Measurements from ENCODE around the gene SH3BP4.
"Not testable (repeated sequence)": the region's sequence is repeated elsewhere in the genome, so short reads cannot be mapped to it uniquely, and the experiment has no call there.

The SH3BP4 gene

GRCh38 chr2:235017441-235017840, 65.6 kb downstream of the SH3BP4 start:
- no peak for DNase-seq

GRCh38 chr2:235018838-235019237, 67.0 kb downstream of the SH3BP4 start:
- ATAC-seq (no peak), DNase-seq (no peak)

More at GRCh38 chr2:235017441-235017840, 65.6 kb downstream of the SH3BP4 start:
- ATAC-seq, result no peak

GRCh38 chr2:235020141-235020540, 68.3 kb downstream of the SH3BP4 start:
- not testable (repeated sequence) for DNase-seq, ATAC-seq

GRCh38 chr2:235021752-235022151, 69.9 kb downstream of the SH3BP4 start:
- no peak for DNase-seq

GRCh38 chr2:235024191-235024860, 72.5 kb downstream of the SH3BP4 start:
- DNase-seq (no peak), ATAC-seq (no peak)

More at GRCh38 chr2:235021752-235022151, 69.9 kb downstream of the SH3BP4 start:
- no peak for ATAC-seq

- ATAC-seq, result no peak
- no peak for DNase-seq
These were observed 73.3 kb downstream of the SH3BP4 start for GRCh38 chr2:235024931-235025773.

GRCh38 chr2:235025800-235026536, 74.2 kb downstream of the SH3BP4 start:
- DNase-seq (no peak), ATAC-seq (no peak)

- ATAC-seq, result no peak
- DNase-seq, result no peak
These were observed 75.1 kb downstream of the SH3BP4 start for GRCh38 chr2:235026649-235027557.

GRCh38 chr2:235027558-235028214, 75.9 kb downstream of the SH3BP4 start:
- no peak for ATAC-seq
- DNase-seq, result no peak

- no peak for DNase-seq
These were observed 76.8 kb downstream of the SH3BP4 start for GRCh38 chr2:235028646-235029045.

GRCh38 chr2:235029054-235029453, 77.2 kb downstream of the SH3BP4 start:
- no peak for ATAC-seq
- no peak for DNase-seq

More at GRCh38 chr2:235028646-235029045, 76.8 kb downstream of the SH3BP4 start:
- ATAC-seq, result no peak

GRCh38 chr2:235030126-235030525, 78.3 kb downstream of the SH3BP4 start:
- DNase-seq (no peak), ATAC-seq (no peak)

GRCh38 chr2:235030936-235031335, 79.1 kb downstream of the SH3BP4 start:
- DNase-seq (no peak), ATAC-seq (no peak)

- ATAC-seq (no peak), DNase-seq (no peak)
These were observed 80.0 kb downstream of the SH3BP4 start for GRCh38 chr2:235031686-235032373.

GRCh38 chr2:235032466-235032865, 80.6 kb downstream of the SH3BP4 start:
- no peak for DNase-seq
- ATAC-seq, result no peak

- ATAC-seq (no peak), DNase-seq (no peak)
These were observed 81.1 kb downstream of the SH3BP4 start for GRCh38 chr2:235032949-235033348.

- ATAC-seq, result no peak
- DNase-seq, result no peak
These were observed 82.7 kb downstream of the SH3BP4 start for GRCh38 chr2:235034265-235035118.

GRCh38 chr2:235037604-235038166, 85.9 kb downstream of the SH3BP4 start:
- ATAC-seq (no peak), DNase-seq (no peak)

Data from stimulated activated naive CD8-positive, alpha-beta T cell treated with anti-CD3 and anti-CD28 coated beads, Interleukin-15, Interleukin-2, amounts not matched to agents 100 U/mL and 50 U/mL, for 24 hours (primary cell).